ENCODE data around the gene TKTL1. TPM values are rescaled to one million over a fixed set of nuclear protein-coding genes. Genes with fewer than 3 reads are reported as not detected.

Gene TKTL1
- total and polyA plus RNA-seq, 11 donors, result 2.0 to 13.4 (median 7.7) TPM

DNA sequence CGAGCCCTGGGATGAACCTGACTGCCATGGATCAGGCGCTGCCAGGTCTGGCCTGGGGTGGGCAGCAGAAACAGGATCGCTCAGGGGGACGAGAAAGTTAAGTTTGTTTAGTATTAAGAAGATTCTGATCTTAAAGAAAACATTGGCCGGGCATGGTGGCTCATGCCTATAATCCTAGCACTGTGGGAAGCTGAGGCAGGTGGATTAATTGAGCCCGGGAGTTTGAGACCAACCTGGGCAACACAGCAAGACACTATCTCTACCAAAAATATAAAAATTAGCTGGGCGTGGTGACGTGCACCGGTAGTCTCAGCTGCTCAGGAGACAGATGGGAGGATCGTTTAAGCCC, 79.5 kb downstream of the TKTL1 start:
- no peaks in the 10 kb centered on the region for H3K27me3 ChIP-seq
- TF ChIP-seq POLR2A (IDR thresholded peaks at IDR 0.05), result no peak
- DNase-seq, result no peak
- peaks cover 0 to 43% (median 14%) of the 10 kb centered on the region in 12 donors for H3K4me1 ChIP-seq
- H3K9me3 ChIP-seq, result peaks cover 0 to 8% (median 0%) of the 10 kb centered on the region in 12 donors
- intact Hi-C loops (cut with DNase I), result loop anchor here in 2 of 10 donors (5.0 to 10.0 kb wide), 2 partner anchors 60 to 152 kb away; partner anchors contain the start of gene GDI1 (in 1 of the 2)
- 71 to 88% (median 80%) methylated on average over 10 of the region's 10 CpGs for WGBS, 4 donors
- H3K27ac ChIP-seq, result peak overlapping the region in 10 of 12 donors; percentile 29 to 99 (median 62)
- ATAC-seq, result no peak
- H3K36me3 ChIP-seq, result no peaks in the 10 kb centered on the region
- peak overlapping the region in 6 of 12 donors; percentile 43 to 99 (median 78) for H3K4me3 ChIP-seq

DNA sequence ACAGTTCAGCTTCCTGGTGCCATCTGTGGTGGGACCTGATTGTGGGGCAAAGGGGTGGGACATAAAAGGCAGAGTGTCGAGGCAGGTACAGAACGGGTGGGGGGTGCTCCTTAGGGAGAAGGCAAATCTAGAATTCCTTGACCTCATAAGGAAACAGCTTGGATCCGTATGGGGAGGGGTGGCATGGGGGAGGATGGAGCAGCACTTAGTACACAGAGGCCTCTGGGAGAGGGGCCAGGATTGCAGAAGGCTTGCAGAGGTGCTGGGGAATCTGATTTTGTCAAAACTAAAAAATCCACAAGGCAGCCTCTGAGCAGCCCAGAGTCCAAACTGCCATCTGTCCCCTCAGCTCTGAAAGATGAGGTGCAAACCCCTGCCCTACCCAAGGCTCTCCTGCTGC, 81.2 kb downstream of the TKTL1 start:
- WGBS, 4 donors, result 76 to 85% (median 81%) methylated on average over 3 of the region's 3 CpGs
- intact Hi-C loops (cut with DNase I), result loop anchor here in 2 of 10 donors (5.0 to 10.0 kb wide), 2 partner anchors 58 to 151 kb away; partner anchors contain the start of gene GDI1 (in 1 of the 2)
- H3K4me1 ChIP-seq, result peaks cover 0 to 50% (median 20%) of the 10 kb centered on the region in 12 donors
- H3K9me3 ChIP-seq, result peaks cover 0 to 8% (median 0%) of the 10 kb centered on the region in 12 donors
- peak overlapping the region in 1 of 12 donors; percentile 97 for H3K27ac ChIP-seq
- ATAC-seq, result no peak
- no peak overlapping the region for H3K4me3 ChIP-seq
- TF ChIP-seq, protein P1, sequence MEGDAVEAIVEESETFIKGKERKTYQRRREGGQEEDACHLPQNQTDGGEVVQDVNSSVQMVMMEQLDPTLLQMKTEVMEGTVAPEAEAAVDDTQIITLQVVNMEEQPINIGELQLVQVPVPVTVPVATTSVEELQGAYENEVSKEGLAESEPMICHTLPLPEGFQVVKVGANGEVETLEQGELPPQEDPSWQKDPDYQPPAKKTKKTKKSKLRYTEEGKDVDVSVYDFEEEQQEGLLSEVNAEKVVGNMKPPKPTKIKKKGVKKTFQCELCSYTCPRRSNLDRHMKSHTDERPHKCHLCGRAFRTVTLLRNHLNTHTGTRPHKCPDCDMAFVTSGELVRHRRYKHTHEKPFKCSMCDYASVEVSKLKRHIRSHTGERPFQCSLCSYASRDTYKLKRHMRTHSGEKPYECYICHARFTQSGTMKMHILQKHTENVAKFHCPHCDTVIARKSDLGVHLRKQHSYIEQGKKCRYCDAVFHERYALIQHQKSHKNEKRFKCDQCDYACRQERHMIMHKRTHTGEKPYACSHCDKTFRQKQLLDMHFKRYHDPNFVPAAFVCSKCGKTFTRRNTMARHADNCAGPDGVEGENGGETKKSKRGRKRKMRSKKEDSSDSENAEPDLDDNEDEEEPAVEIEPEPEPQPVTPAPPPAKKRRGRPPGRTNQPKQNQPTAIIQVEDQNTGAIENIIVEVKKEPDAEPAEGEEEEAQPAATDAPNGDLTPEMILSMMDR (IDR thresholded peaks at IDR 0.05), result no peak
- no peak for TF ChIP-seq POLR2A (IDR thresholded peaks at IDR 0.05)
- no peak for DNase-seq
- H3K36me3 ChIP-seq, result peaks cover 0 to 12% (median 5%) of the 10 kb centered on the region in 9 donors
- H3K27me3 ChIP-seq, result no peaks in the 10 kb centered on the region

DNA sequence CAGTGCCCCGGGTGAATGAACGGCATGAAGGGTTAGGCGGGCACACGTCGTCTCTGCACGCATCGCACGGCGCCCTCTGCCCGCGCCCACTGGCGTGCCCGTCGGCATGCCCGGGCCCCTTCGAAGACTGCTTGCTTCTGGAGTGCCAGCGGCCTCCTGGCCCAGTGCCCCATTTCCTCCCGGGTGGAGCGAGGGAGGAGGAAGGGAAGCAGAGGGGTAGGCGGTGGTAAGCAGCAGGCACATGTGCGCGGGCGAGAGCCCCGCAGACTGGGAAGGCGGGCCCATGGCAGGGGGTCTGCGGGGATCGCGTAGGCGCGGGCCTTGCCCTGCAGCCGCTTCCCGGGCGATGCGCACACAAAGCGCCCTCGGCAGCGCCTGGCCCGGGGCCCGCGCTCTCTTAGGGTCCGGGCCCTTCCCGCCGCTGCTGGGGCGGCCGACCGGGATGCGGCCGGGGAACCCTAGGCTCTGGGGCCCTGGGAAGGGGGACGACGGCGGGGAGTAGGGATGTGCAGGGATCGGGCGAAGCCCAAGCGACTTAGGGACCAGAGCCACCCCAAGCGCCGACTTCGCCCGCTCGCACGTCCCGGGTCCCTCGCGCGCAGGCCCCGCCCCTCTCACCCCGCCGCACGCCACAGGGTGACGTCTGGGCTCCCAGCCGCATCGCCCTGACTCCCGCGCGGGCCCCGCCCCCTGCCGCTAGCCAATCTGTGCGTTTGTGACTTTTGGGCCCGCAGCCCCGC, 82.6 kb downstream of the TKTL1 start:
- TF ChIP-seq, protein P1 (IDR thresholded peaks at IDR 0.05), result no peak
- peak in 1 of 2 donors; percentile 75 for TF ChIP-seq POLR2A (IDR thresholded peaks at IDR 0.05)
- peak overlapping the region; percentile 86 to 97 (median 92) for H3K27ac ChIP-seq
- peaks cover 0 to 18% (median 5%) of the 10 kb centered on the region in 9 donors for H3K36me3 ChIP-seq
- intact Hi-C loops (cut with DNase I), result loop anchor here in 2 of 10 donors (5.0 to 10.0 kb wide), 2 partner anchors 57 to 149 kb away; partner anchors contain the start of gene GDI1 (in 1 of the 2)
- H3K4me3 ChIP-seq, result peak overlapping the region in 11 of 12 donors; percentile 35 to 62 (median 56)
- no peaks in the 10 kb centered on the region for H3K27me3 ChIP-seq
- DNase-seq (peak; percentile 55 to 73 (median 64)), ATAC-seq (peak in 2 of 4 donors; percentile 3 to 7)
- peaks cover 0 to 35% (median 17%) of the 10 kb centered on the region in 12 donors for H3K4me1 ChIP-seq
- H3K9me3 ChIP-seq, result peaks cover 0 to 8% (median 0%) of the 10 kb centered on the region in 12 donors
- 1 to 59% (median 14%) methylated on average over 57 to 79 of the region's 79 CpGs for WGBS, 4 donors

DNA sequence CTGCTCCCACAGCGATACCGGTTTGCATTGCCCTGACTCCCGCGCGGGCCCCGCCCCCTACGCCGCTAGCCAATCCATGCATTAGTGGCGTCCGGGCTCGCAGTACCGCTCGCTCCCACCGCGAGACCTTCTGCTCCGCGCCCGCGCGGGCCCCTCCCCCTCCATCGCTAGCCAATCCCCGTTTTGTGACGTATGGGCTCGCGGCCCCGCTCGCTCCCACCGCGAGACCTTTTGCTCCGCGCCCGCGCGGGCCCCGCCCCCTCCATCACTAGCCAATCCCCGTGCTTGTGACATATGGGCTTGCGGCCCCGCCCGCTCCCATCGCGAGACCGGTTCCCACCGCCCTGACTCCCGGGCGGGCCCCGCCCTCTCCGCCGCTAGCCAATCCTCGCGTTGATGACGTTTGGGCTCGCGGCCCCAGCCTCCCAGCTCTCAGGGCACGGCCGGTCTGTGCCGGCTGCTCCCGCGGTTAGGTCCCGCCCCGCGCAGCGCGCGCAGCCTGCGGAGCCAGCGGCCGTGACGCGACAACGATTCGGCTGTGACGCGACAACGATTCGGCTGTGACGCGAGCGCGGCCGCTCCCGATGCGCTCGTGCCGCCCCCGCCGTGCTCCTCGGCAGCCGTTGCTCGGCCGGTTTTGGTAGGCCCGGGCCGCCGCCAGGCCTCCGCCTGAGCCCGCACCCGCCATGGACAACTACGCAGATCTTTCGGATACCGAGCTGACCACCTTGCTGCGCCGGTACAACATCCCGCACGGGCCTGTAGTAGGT, 83.4 kb downstream of the TKTL1 start, which contains the start of gene EMD:
Gene EMD, plus strand, starts transcription at position 497 of the 770 bp plus-strand sequence. Its CDS starts 190 bp downstream, at position 687.
- intact Hi-C loops (cut with DNase I), result loop anchor here in 2 of 10 donors (5.0 to 10.0 kb wide), 2 partner anchors 56 to 148 kb away; partner anchors contain the start of gene GDI1 (in 1 of the 2)
- DNase-seq, result peak; percentile 96 to 99 (median 98)
- peak within 1 kb of the TSS; percentile 95 to 100 (median 98) for H3K27ac ChIP-seq
- no peaks in the 10 kb centered on the region for H3K27me3 ChIP-seq
- TF ChIP-seq, protein P1 (IDR thresholded peaks at IDR 0.05), result no peak
- peak; percentile 4 to 82 for TF ChIP-seq POLR2A (IDR thresholded peaks at IDR 0.05)
- H3K36me3 ChIP-seq, result peaks cover 0 to 18% (median 5%) of the 10 kb centered on the region in 9 donors
- H3K9me3 ChIP-seq, result peaks cover 0 to 8% (median 0%) of the 10 kb centered on the region in 12 donors
- ATAC-seq, result peak; percentile 90 to 93 (median 93)
- peak within 1 kb of the TSS; percentile 67 to 97 (median 82) for H3K4me3 ChIP-seq
- 0 to 51% (median 23%) methylated on average over 80 to 103 of the region's 103 CpGs for WGBS, 4 donors
- peaks cover 0 to 29% (median 11%) of the 10 kb centered on the region in 12 donors for H3K4me1 ChIP-seq

All from heart left ventricle (tissue), 16 donors.